ENCODE results near the gene STUB1.

DNA sequence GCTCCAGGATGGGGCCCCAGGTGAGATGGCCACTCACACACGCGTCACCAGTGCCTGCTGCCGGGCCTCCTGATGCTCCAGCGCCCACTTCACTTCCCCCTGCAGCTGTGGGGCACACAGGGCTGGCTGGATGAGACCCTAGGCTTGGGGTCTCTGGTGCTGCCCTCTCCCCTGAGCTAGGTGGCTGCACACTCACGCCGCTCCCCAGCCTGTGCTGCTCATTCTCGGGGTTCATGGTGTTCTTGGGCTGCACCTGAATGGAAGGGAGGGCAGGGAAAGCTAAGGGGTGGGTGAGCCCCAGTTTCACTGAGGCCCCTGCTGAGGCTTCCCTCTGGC is 44.8 kb downstream of the STUB1 start:
- TF ChIP-seq CTCF (IDR thresholded peaks at IDR 0.05; ENCODE audit: low read depth, low read length) (no peak), POLR2A (IDR thresholded peaks at IDR 0.05; ENCODE audit: extremely low read depth, insufficient read length) (no peak), MYC (IDR thresholded peaks at IDR 0.05; ENCODE audit: low read depth, low read length) (no peak)

Measured in NB4 (cell line).